Spleen (tissue), 7 donors: ENCODE data around the gene TDRD12.

Experiments used
- POLR2AphosphoS5 ChIP-seq, 3 donors: sonication (generic); formaldehyde crosslinking; IDR thresholded peaks; one replicate each; pipeline ENCODE4 v1.5.1; 2017; ENCODE audit warnings: antibody characterized with exemption in 3 of 3
- TF ChIP-seq, protein P1 (sequence below), 11 experiments: fragments of 200-600 bp in 7 of 11; fragments of 450-650 bp in 4 of 11; sonication (generic) in 4 of 11; IDR thresholded peaks in 8 of 11; conservative IDR thresholded peaks in 3 of 11; 1 replicate in 7 of 11; 2 replicates in 4 of 11; pipeline versions ENCODE4 v1.4.0 to v1.8.0; 2016 to 2021; ENCODE audit warnings: antibody characterized with exemption in 11 of 11, inconsistent platforms in 4 of 11, mild to moderate bottlenecking in 1 of 11
- donor health status: DM: no; HTN: no; CAD: no; lungs with moderate emphysema.
- donor health status: DM: no; HTN: no; CAD: no.
- donor health status: DM: no; HTN: no; CAD: no.

DNA sequence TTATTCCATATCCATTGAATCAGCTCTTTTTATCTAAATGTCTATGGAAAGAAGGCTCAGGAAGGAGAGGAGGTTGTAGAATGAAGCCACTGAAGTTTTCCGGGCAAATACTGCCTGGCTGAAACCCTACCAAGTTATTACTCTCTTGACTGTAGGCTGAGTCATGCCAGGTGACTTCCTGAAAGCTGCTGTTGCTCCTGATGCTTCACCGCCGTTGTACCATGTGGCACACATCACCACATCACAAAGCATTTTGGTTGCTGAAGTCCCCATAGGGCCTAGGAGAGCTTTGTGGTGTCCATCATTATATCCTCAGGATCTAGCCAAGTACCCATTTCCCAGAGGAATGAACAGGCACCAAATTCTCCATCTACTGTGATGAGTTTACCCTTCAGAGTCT is 11.1 kb upstream of the TDRD12 start:
- TF ChIP-seq POLR2AphosphoS5 (IDR thresholded peaks at IDR 0.05) = no peak
- TF ChIP-seq, protein P1, sequence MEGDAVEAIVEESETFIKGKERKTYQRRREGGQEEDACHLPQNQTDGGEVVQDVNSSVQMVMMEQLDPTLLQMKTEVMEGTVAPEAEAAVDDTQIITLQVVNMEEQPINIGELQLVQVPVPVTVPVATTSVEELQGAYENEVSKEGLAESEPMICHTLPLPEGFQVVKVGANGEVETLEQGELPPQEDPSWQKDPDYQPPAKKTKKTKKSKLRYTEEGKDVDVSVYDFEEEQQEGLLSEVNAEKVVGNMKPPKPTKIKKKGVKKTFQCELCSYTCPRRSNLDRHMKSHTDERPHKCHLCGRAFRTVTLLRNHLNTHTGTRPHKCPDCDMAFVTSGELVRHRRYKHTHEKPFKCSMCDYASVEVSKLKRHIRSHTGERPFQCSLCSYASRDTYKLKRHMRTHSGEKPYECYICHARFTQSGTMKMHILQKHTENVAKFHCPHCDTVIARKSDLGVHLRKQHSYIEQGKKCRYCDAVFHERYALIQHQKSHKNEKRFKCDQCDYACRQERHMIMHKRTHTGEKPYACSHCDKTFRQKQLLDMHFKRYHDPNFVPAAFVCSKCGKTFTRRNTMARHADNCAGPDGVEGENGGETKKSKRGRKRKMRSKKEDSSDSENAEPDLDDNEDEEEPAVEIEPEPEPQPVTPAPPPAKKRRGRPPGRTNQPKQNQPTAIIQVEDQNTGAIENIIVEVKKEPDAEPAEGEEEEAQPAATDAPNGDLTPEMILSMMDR (IDR thresholded peaks at IDR 0.05 in 8 of 11, conservative IDR thresholded peaks at IDR 0.05 in 3 of 11) = no peak
